Stimulated activated CD4-positive, alpha-beta T cell treated with anti-CD3 and anti-CD28 coated beads, TNF-alpha, amount 100 ng/mL, for 1 hour (primary cell): ENCODE results near the gene PDIA4.
A peak's percentile ranks its signal among the peaks of the same experiment; 100 is the strongest.
"Not testable (repeated sequence)": the region's sequence is repeated elsewhere in the genome, so short reads cannot be mapped to it uniquely, and the experiment has no call there.

Experiments used
- DNase-seq, 3 donors: peaks; one replicate each; pipeline ENCODE4 v3.0.0-alpha.2; 2020; ENCODE audit warnings: low read depth in 3 of 3, low spot score in 1 of 3

Gene PDIA4

GRCh38 chr7:149028346-149029109 lies at the start of gene PDIA4:
Gene PDIA4 (minus strand): TSS chr7:149028505. CDS start chr7:149028408, 97 bp downstream.
- DNase-seq = peak; percentile 97 to 99 (median 99)

- no peak for DNase-seq
These were observed 49.3 kb upstream of the PDIA4 start for GRCh38 chr7:149077594-149077993.

- no peak for DNase-seq
These were observed 47.0 kb upstream of the PDIA4 start for GRCh38 chr7:149075286-149075685.

- DNase-seq = no peak
These were observed 46.0 kb upstream of the PDIA4 start for GRCh38 chr7:149074116-149074885.

GRCh38 chr7:149072438-149072775 lies 44.1 kb upstream of the PDIA4 start:
- no peak for DNase-seq

GRCh38 chr7:149071641-149072437 lies 43.5 kb upstream of the PDIA4 start:
- DNase-seq = peak in 2 of 3 donors; percentile 13 to 27

GRCh38 chr7:149071182-149071635 lies 42.9 kb upstream of the PDIA4 start:
- DNase-seq = no peak

- no peak for DNase-seq
These were observed 42.2 kb upstream of the PDIA4 start for GRCh38 chr7:149070372-149071125.

- no peak for DNase-seq
These were observed 39.6 kb upstream of the PDIA4 start for GRCh38 chr7:149067869-149068268.

- DNase-seq = no peak
These were observed 35.2 kb upstream of the PDIA4 start for GRCh38 chr7:149063476-149063875.

- DNase-seq = not testable (repeated sequence)
These were observed 34.1 kb upstream of the PDIA4 start for GRCh38 chr7:149062217-149062899.

GRCh38 chr7:149060156-149060555 lies 31.9 kb upstream of the PDIA4 start:
- DNase-seq = no peak

- DNase-seq = no peak
These were observed 25.6 kb upstream of the PDIA4 start for GRCh38 chr7:149053885-149054284.

GRCh38 chr7:149053384-149053783 lies 25.1 kb upstream of the PDIA4 start:
- no peak for DNase-seq

GRCh38 chr7:149050941-149051340 lies 22.6 kb upstream of the PDIA4 start:
- no peak for DNase-seq

GRCh38 chr7:149048805-149049204 lies 20.5 kb upstream of the PDIA4 start:
- DNase-seq = no peak

- no peak for DNase-seq
These were observed 18.1 kb upstream of the PDIA4 start for GRCh38 chr7:149046416-149046815.

- DNase-seq = no peak
These were observed 15.6 kb upstream of the PDIA4 start for GRCh38 chr7:149043936-149044335.

- DNase-seq = no peak
These were observed 13.0 kb upstream of the PDIA4 start for GRCh38 chr7:149041350-149041749.

GRCh38 chr7:149038641-149039040 lies 10.3 kb upstream of the PDIA4 start:
- not testable (repeated sequence) for DNase-seq
